Muscle of leg (tissue), 11 donors: ENCODE data around the gene LPCAT1. TPM values are rescaled to one million over a fixed set of nuclear protein-coding genes. Genes with fewer than 3 reads are reported as not detected.

Experiments
- DNase-seq: peaks from one replicate; pipeline ENCODE4 v3.0.0; 2013
- H3K27ac ChIP-seq: one replicate; pipeline ENCODE4 v1.5.1; 2013; ENCODE audit warnings: mild to moderate bottlenecking, low read length, control low read depth
- H3K27me3 ChIP-seq: one replicate; pipeline ENCODE4 v1.6.1; 2013; ENCODE audit warnings: low read length; ENCODE audit not compliant: control insufficient read depth, insufficient read depth
- H3K36me3 ChIP-seq: one replicate; pipeline ENCODE4 v1.6.1; 2013; ENCODE audit warnings: low read length; ENCODE audit not compliant: control insufficient read depth, insufficient read depth
- H3K4me1 ChIP-seq: one replicate; pipeline ENCODE4 v1.6.1; 2013; ENCODE audit warnings: low read length; ENCODE audit not compliant: control insufficient read depth, insufficient read depth
- H3K4me3 ChIP-seq: one replicate; pipeline ENCODE4 v1.5.1; 2013; ENCODE audit warnings: low read length, control low read depth
- H3K9me3 ChIP-seq: replicated peaks from 2 replicates; pipeline ENCODE4 v1.6.1; 2013; ENCODE audit warnings: low read depth, low read length; ENCODE audit not compliant: control insufficient read depth
- WGBS: methylation state at CpG from one replicate; pipeline ENCODE4 v1.1.5; 2013; ENCODE audit warnings: missing lambda C conversion rate; ENCODE audit not compliant: insufficient coverage; 5-methylcytosine and 5-hydroxymethylcytosine counted together
- polyA plus RNA-seq, 8 donors: library from polyadenylated mRNA; unstranded; fragments of 120-200 nt; gene quantifications; one replicate each; pipeline versions ENCODE4 v1.2.1 to v1.2.3, GENCODE V29; 2013; ENCODE audit warnings: inconsistent platforms in 1 of 8, low replicate concordance in 1 of 8; ENCODE audit not compliant: insufficient read length in 8 of 8, insufficient read depth in 1 of 8
- total RNA-seq: library from RNA; stranded (reverse); fragments of 120-200 nt; gene quantifications from one replicate; pipeline ENCODE4 v1.2.4, GENCODE V29; 2013

LPCAT1 gene
- total and polyA plus RNA-seq, 9 donors = 23.6 to 47.6 (median 34.1) TPM

- Histone ChIP-seq H3K27me3 (no peaks in the 10 kb centered on the region), H3K36me3 (peaks cover 65% of the 10 kb centered on the region), H3K27ac (no peak overlapping the region), H3K4me1 (no peaks in the 10 kb centered on the region), H3K9me3 (no peaks in the 10 kb centered on the region), H3K4me3 (no peak overlapping the region)
- 90% methylated on average over 13 of the region's 13 CpGs for WGBS
- DNase-seq = no peak
These were observed 37.5 kb downstream of the LPCAT1 start for GRCh38 chr5:1486271-1486670.

GRCh38 chr5:1485579-1486118 lies 38.1 kb downstream of the LPCAT1 start:
- DNase-seq = no peak
- Histone ChIP-seq H3K4me3 (no peak overlapping the region), H3K27ac (no peak overlapping the region), H3K4me1 (no peaks in the 10 kb centered on the region), H3K9me3 (no peaks in the 10 kb centered on the region), H3K27me3 (no peaks in the 10 kb centered on the region), H3K36me3 (peaks cover 65% of the 10 kb centered on the region)
- WGBS = 82% methylated on average over 14 of the region's 15 CpGs

- Histone ChIP-seq H3K4me3 (no peak overlapping the region), H3K36me3 (peaks cover 61% of the 10 kb centered on the region), H3K27me3 (no peaks in the 10 kb centered on the region), H3K4me1 (no peaks in the 10 kb centered on the region), H3K9me3 (no peaks in the 10 kb centered on the region), H3K27ac (no peak overlapping the region)
- WGBS = 88% methylated on average over 18 of the region's 20 CpGs
- DNase-seq = no peak
These were observed 38.8 kb downstream of the LPCAT1 start for GRCh38 chr5:1484730-1485578.

- Histone ChIP-seq H3K4me1 (peaks cover 4% of the 10 kb centered on the region), H3K4me3 (no peak overlapping the region), H3K36me3 (peaks cover 53% of the 10 kb centered on the region), H3K27ac (no peak overlapping the region), H3K27me3 (no peaks in the 10 kb centered on the region), H3K9me3 (no peaks in the 10 kb centered on the region)
- no peak for DNase-seq
- WGBS = 86% methylated on average over 26 of the region's 33 CpGs
These were observed 39.7 kb downstream of the LPCAT1 start for GRCh38 chr5:1483856-1484729.

- peaks cover 53% of the 10 kb centered on the region for H3K36me3 ChIP-seq
- 85% methylated on average over 11 of the region's 13 CpGs for WGBS
- no peak overlapping the region for H3K27ac ChIP-seq
- no peak for DNase-seq
- no peaks in the 10 kb centered on the region for H3K9me3 ChIP-seq
- peaks cover 4% of the 10 kb centered on the region for H3K4me1 ChIP-seq
- no peak overlapping the region for H3K4me3 ChIP-seq
- H3K27me3 ChIP-seq = no peaks in the 10 kb centered on the region
These were observed 40.7 kb downstream of the LPCAT1 start for GRCh38 chr5:1483064-1483463.

GRCh38 chr5:1481959-1482331 lies 41.8 kb downstream of the LPCAT1 start:
- peaks cover 4% of the 10 kb centered on the region for H3K4me1 ChIP-seq
- WGBS = 91% methylated on average over 10 of the region's 12 CpGs
- no peaks in the 10 kb centered on the region for H3K9me3 ChIP-seq
- H3K27me3 ChIP-seq = no peaks in the 10 kb centered on the region
- H3K4me3 ChIP-seq = no peak overlapping the region
- peaks cover 48% of the 10 kb centered on the region for H3K36me3 ChIP-seq
- no peak for DNase-seq
- no peak overlapping the region for H3K27ac ChIP-seq

- peaks cover 4% of the 10 kb centered on the region for H3K4me1 ChIP-seq
- 82% methylated on average over 25 of the region's 26 CpGs for WGBS
- no peaks in the 10 kb centered on the region for H3K9me3 ChIP-seq
- no peak overlapping the region for H3K27ac ChIP-seq
- no peak for DNase-seq
- no peak overlapping the region for H3K4me3 ChIP-seq
- H3K36me3 ChIP-seq = peaks cover 44% of the 10 kb centered on the region
- no peaks in the 10 kb centered on the region for H3K27me3 ChIP-seq
These were observed 42.3 kb downstream of the LPCAT1 start for GRCh38 chr5:1481266-1481958.

- Histone ChIP-seq H3K27ac (no peak overlapping the region), H3K4me1 (peaks cover 6% of the 10 kb centered on the region), H3K9me3 (no peaks in the 10 kb centered on the region), H3K4me3 (no peak overlapping the region), H3K27me3 (no peaks in the 10 kb centered on the region), H3K36me3 (peaks cover 42% of the 10 kb centered on the region)
- no peak for DNase-seq
- 71% methylated on average over 8 of the region's 12 CpGs for WGBS
These were observed 43.0 kb downstream of the LPCAT1 start for GRCh38 chr5:1480806-1481205.

GRCh38 chr5:1480217-1480616 lies 43.5 kb downstream of the LPCAT1 start:
- WGBS = 59% methylated on average over 13 of the region's 14 CpGs
- DNase-seq = peak; percentile 58
- no peaks in the 10 kb centered on the region for H3K9me3 ChIP-seq
- no peak overlapping the region for H3K4me3 ChIP-seq
- H3K4me1 ChIP-seq = peaks cover 6% of the 10 kb centered on the region
- no peak overlapping the region for H3K27ac ChIP-seq
- H3K27me3 ChIP-seq = no peaks in the 10 kb centered on the region
- peaks cover 38% of the 10 kb centered on the region for H3K36me3 ChIP-seq
